Progenitor cell of endocrine pancreas (in vitro differentiated cells): ENCODE data around the gene PLLP. TPM values are rescaled to one million over a fixed set of nuclear protein-coding genes. Genes with fewer than 3 reads are reported as not detected.
A peak's percentile ranks its signal among the peaks of the same experiment; 100 is the strongest.

Source experiments
- DNase-seq: peaks from one replicate; pipeline ENCODE4 v3.0.0; 2021; ENCODE audit warnings: low spot score; ENCODE audit not compliant: unreplicated experiment
- H3K27ac Mint-ChIP-seq: 2 replicates; pipeline ENCODE4 v1.8.0; 2021; ENCODE audit warnings: mild to moderate bottlenecking, moderate library complexity, mixed read lengths
- H3K27me3 Mint-ChIP-seq: 2 replicates; pipeline ENCODE4 v1.8.0; 2021; ENCODE audit warnings: mixed read lengths
- H3K36me3 Mint-ChIP-seq: 2 replicates; pipeline ENCODE4 v1.8.0; 2022; ENCODE audit warnings: mixed read lengths; ENCODE audit not compliant: insufficient read depth
- H3K4me1 Mint-ChIP-seq: 2 replicates; pipeline ENCODE4 v1.8.0; 2021; ENCODE audit warnings: low read depth, mixed read lengths
- H3K4me3 Mint-ChIP-seq: 2 replicates; pipeline ENCODE4 v1.8.0; 2021; ENCODE audit warnings: low read depth, mild to moderate bottlenecking, moderate library complexity, mixed read lengths
- H3K9me3 Mint-ChIP-seq: 2 replicates; pipeline ENCODE4 v1.8.0; 2021; ENCODE audit warnings: low read depth, mixed read lengths
- total RNA-seq: library from RNA; stranded (reverse); gene quantifications from 2 replicates; pipeline ENCODE4 v1.2.1, GENCODE V29; 2021
- TF ChIP-seq, protein P1 (sequence below): fragments of 200-600 bp; sonication (generic); IDR thresholded peaks from one replicate; pipeline ENCODE4 v1.5.0; 2021; ENCODE audit warnings: antibody characterized with exemption, mild to moderate bottlenecking; ENCODE audit not compliant: unreplicated experiment

PLLP gene
- total RNA-seq, 1 donor from 2014 or later = 2.9 TPM

DNA sequence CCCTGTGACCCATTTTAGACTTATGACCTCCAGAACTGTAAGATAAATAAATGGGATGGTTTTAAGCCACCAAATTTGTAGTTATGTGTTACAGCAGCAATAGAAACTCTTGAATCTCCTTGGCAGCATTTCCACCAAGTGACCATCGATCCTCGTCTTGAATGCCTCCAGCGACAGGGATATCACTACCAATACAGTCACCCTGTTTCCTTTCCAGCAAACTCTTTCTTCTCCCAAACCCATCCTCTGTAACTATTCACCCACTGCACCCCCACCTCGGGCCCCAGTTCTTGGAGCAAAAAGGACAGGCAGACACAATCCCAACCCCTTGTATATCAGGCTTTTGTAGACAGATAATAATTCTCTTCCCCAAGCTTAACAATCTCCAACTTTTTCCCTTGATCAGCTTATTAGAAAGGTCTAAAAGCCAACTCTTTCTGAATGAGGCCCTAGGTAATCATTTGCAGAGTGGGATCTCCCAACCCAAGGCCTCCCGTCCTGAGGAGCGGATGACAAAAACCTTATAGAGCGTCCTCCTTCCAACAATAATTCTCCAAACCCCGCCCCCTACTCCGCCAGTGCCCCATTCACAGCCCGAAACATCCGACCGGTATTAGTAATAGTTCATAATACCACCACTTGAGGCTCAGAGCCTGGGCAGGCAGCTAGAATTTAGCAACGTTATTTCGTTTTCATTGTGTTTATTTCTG lies 14.7 kb upstream of the PLLP start:
- H3K4me3 Mint-ChIP-seq = no peak overlapping the region
- peaks cover 9% of the 10 kb centered on the region for H3K27me3 Mint-ChIP-seq
- H3K36me3 Mint-ChIP-seq = no peaks in the 10 kb centered on the region
- no peak for DNase-seq
- H3K27ac Mint-ChIP-seq = no peak overlapping the region
- H3K9me3 Mint-ChIP-seq = no peaks in the 10 kb centered on the region
- H3K4me1 Mint-ChIP-seq = peaks cover 7% of the 10 kb centered on the region
- TF ChIP-seq, protein P1, sequence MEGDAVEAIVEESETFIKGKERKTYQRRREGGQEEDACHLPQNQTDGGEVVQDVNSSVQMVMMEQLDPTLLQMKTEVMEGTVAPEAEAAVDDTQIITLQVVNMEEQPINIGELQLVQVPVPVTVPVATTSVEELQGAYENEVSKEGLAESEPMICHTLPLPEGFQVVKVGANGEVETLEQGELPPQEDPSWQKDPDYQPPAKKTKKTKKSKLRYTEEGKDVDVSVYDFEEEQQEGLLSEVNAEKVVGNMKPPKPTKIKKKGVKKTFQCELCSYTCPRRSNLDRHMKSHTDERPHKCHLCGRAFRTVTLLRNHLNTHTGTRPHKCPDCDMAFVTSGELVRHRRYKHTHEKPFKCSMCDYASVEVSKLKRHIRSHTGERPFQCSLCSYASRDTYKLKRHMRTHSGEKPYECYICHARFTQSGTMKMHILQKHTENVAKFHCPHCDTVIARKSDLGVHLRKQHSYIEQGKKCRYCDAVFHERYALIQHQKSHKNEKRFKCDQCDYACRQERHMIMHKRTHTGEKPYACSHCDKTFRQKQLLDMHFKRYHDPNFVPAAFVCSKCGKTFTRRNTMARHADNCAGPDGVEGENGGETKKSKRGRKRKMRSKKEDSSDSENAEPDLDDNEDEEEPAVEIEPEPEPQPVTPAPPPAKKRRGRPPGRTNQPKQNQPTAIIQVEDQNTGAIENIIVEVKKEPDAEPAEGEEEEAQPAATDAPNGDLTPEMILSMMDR = no peak

DNA sequence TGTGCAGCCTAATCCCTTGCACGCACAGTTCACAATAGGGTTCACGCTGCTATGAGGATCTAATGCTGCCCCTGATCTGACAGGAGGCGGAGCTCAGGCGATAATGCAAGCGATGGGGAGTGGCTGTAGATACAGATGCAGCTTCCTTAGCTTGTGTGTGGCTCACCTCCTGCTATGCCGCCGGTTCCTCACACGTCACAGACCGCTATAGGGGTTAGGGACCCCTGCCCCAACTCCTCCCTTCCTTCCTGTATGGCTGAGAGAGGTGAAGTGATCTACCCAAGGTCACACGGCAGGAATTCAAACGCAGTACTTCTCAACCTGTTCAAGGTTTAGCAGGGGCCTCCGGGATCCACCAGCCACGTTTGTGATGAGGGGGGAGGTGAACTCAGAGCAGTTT lies 13.4 kb upstream of the PLLP start:
- Mint-ChIP-seq H3K4me3 (peak overlapping the region; percentile 6), H3K27me3 (peaks cover 9% of the 10 kb centered on the region), H3K36me3 (no peaks in the 10 kb centered on the region), H3K27ac (no peak overlapping the region), H3K4me1 (peaks cover 4% of the 10 kb centered on the region), H3K9me3 (no peaks in the 10 kb centered on the region)
- TF ChIP-seq, protein P1 = no peak
- DNase-seq = no peak

DNA sequence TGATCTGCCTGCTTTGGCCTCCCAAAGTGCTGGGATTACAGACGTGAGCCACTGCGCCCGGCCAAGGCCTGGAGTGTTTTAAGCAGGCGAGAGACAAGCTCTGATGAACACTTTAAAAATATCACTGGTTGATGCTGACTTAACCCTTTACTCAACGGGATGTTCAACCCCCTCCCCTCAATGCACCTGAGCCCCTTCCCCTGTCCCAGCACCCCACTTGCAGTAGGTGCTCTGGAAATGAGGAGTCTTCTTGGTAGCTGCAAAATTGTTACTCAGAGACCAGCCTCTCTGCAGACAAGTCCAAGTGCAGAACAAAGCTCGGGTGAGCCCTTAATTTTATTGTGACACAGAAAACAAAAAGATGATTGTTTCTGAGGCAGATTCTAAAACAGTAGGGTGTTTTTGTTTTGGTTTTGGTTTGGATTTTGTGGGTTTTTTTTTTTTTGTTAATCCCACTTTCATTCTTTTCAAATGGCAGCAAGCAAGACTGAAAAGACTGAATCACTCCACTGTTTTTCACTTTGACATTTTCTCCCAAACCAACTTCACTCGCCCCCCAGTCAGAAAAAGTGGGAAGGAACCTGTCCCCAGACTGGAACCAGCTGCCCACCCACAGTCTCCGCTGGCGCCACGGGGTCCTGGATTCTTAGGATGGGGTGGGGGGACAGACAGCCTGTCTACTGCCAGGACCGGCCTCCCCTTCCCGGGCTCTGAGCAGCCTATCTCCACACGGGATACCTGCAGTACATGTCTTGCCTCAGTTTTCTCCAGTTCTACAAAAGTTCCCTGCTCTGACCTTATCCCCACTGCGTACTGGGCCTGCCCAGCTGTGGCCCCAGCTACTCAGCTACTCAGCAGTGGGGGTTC lies 5.2 kb upstream of the PLLP start:
- peaks cover 7% of the 10 kb centered on the region for H3K4me1 Mint-ChIP-seq
- peak overlapping the region; percentile 71 for H3K27ac Mint-ChIP-seq
- TF ChIP-seq, protein P1 = no peak
- H3K27me3 Mint-ChIP-seq = peaks cover 18% of the 10 kb centered on the region
- no peaks in the 10 kb centered on the region for H3K9me3 Mint-ChIP-seq
- DNase-seq = no peak
- no peaks in the 10 kb centered on the region for H3K36me3 Mint-ChIP-seq
- H3K4me3 Mint-ChIP-seq = no peak overlapping the region

DNA sequence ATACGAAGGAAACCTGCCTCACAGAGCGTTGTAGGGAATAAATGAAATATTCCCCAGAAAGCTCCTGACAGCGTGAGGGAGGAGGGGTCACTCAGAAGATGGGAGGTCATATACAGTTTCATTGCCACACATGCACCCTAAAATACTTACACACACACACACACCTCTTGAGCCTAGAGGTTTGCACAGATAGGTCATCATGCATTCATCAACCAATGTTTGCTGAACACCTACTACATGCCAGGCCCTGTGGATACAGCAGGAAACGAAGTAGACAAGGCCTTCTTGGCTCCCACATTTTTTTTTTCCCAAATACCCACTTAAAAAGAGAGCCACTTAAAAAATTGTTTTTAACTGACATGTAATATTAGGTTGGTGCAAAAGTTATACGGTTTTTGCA lies 907 bp upstream of the PLLP start:
- Mint-ChIP-seq H3K27me3 (peaks cover 49% of the 10 kb centered on the region), H3K36me3 (no peaks in the 10 kb centered on the region), H3K27ac (no peak overlapping the region), H3K9me3 (no peaks in the 10 kb centered on the region), H3K4me1 (peaks cover 7% of the 10 kb centered on the region), H3K4me3 (peak overlapping the region; percentile 59)
- TF ChIP-seq, protein P1 = no peak
- no peak for DNase-seq

DNA sequence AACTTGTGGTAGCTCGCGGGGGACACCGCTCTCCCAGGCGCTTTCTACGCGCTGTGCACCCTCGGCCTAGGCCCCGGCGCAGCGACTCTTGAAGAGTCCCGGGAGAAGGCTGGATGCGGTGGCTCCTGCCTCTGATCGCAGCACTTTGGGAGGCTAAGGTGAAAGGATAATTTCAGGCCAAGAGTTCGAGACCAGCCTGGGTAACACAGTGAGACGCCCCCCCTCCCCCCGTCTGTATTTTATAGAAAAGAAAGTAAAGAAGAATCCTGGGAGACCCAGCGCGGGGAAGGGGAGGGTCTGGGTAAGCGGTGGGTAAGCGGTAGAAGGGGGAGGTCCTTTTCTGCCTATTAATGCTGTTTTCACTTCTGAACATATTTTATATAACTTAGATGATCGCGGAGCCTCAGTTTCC lies 486 bp upstream of the PLLP start:
- Mint-ChIP-seq H3K4me3 (peak overlapping the region; percentile 59), H3K27me3 (peaks cover 50% of the 10 kb centered on the region), H3K36me3 (no peaks in the 10 kb centered on the region), H3K9me3 (no peaks in the 10 kb centered on the region), H3K27ac (no peak overlapping the region), H3K4me1 (peaks cover 10% of the 10 kb centered on the region)
- DNase-seq = no peak
- TF ChIP-seq, protein P1 = no peak
